Measurements from ENCODE around the gene PAX6. TPM values are rescaled to one million over a fixed set of nuclear protein-coding genes. Genes with fewer than 3 reads are reported as not detected.

Gene PAX6
- total RNA-seq, 1 experiment from 2014 or later: 0.49 TPM

- BruUV-seq (replicated peaks): no TSS peak
- ChIA-PET CTCF (no interaction called here), POLR2A (no interaction called here)
- in situ Hi-C loops (cut with HindIII; ENCODE audit: low pct_unique_long_range_greater_than_20kb, low sequenced_read_pairs) (no loop called here), intact Hi-C loops (cut with micrococcal nuclease; ENCODE audit: unreplicated experiment) (no loop called here)
- H3K4me3 ChIP-seq (ENCODE audit: low read depth in 2 of 2, low read length in 2 of 2): no peak overlapping the region
- peaks cover 14% of the 10 kb centered on the region for H3K27me3 ChIP-seq (ENCODE audit: control insufficient read depth, insufficient read depth, low read length)
- H3K27ac ChIP-seq (ENCODE audit: low read length): no peak overlapping the region
- no peak for TF ChIP-seq TCF7L2 (IDR thresholded peaks at IDR 0.05; ENCODE audit: low read depth, low read length)
- no peak for TF ChIP-seq POLR2AphosphoS5 (IDR thresholded peaks at IDR 0.05; ENCODE audit: low read depth, low read length)
- TF ChIP-seq, protein P1, sequence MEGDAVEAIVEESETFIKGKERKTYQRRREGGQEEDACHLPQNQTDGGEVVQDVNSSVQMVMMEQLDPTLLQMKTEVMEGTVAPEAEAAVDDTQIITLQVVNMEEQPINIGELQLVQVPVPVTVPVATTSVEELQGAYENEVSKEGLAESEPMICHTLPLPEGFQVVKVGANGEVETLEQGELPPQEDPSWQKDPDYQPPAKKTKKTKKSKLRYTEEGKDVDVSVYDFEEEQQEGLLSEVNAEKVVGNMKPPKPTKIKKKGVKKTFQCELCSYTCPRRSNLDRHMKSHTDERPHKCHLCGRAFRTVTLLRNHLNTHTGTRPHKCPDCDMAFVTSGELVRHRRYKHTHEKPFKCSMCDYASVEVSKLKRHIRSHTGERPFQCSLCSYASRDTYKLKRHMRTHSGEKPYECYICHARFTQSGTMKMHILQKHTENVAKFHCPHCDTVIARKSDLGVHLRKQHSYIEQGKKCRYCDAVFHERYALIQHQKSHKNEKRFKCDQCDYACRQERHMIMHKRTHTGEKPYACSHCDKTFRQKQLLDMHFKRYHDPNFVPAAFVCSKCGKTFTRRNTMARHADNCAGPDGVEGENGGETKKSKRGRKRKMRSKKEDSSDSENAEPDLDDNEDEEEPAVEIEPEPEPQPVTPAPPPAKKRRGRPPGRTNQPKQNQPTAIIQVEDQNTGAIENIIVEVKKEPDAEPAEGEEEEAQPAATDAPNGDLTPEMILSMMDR (IDR thresholded peaks at IDR 0.05): no peak
- TF ChIP-seq, protein P2, sequence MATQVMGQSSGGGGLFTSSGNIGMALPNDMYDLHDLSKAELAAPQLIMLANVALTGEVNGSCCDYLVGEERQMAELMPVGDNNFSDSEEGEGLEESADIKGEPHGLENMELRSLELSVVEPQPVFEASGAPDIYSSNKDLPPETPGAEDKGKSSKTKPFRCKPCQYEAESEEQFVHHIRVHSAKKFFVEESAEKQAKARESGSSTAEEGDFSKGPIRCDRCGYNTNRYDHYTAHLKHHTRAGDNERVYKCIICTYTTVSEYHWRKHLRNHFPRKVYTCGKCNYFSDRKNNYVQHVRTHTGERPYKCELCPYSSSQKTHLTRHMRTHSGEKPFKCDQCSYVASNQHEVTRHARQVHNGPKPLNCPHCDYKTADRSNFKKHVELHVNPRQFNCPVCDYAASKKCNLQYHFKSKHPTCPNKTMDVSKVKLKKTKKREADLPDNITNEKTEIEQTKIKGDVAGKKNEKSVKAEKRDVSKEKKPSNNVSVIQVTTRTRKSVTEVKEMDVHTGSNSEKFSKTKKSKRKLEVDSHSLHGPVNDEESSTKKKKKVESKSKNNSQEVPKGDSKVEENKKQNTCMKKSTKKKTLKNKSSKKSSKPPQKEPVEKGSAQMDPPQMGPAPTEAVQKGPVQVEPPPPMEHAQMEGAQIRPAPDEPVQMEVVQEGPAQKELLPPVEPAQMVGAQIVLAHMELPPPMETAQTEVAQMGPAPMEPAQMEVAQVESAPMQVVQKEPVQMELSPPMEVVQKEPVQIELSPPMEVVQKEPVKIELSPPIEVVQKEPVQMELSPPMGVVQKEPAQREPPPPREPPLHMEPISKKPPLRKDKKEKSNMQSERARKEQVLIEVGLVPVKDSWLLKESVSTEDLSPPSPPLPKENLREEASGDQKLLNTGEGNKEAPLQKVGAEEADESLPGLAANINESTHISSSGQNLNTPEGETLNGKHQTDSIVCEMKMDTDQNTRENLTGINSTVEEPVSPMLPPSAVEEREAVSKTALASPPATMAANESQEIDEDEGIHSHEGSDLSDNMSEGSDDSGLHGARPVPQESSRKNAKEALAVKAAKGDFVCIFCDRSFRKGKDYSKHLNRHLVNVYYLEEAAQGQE (IDR thresholded peaks at IDR 0.05; ENCODE audit: insufficient read depth in 1 of 2, low read depth in 2 of 2, low read length in 1 of 2): no peak
- TF ChIP-seq SIN3A (IDR thresholded peaks at IDR 0.05; ENCODE audit: borderline replicate concordance, insufficient read depth, low read depth, low read length): no peak
- no peak for ATAC-seq
- H3K4me1 ChIP-seq (ENCODE audit: control insufficient read depth, insufficient read depth, low read length): no peaks in the 10 kb centered on the region
- no peak for DNase-seq (ENCODE audit: low read depth, low spot score)
- no peaks in the 10 kb centered on the region for H3K36me3 ChIP-seq (ENCODE audit: control insufficient read depth, insufficient read depth, low read length)
- H3K9me3 ChIP-seq (ENCODE audit: control insufficient read depth, insufficient read depth, low read depth, low read length): no peaks in the 10 kb centered on the region
These were observed 10.5 kb downstream of the PAX6 start for GRCh38 chr11:31800398-31801265.

DNA sequence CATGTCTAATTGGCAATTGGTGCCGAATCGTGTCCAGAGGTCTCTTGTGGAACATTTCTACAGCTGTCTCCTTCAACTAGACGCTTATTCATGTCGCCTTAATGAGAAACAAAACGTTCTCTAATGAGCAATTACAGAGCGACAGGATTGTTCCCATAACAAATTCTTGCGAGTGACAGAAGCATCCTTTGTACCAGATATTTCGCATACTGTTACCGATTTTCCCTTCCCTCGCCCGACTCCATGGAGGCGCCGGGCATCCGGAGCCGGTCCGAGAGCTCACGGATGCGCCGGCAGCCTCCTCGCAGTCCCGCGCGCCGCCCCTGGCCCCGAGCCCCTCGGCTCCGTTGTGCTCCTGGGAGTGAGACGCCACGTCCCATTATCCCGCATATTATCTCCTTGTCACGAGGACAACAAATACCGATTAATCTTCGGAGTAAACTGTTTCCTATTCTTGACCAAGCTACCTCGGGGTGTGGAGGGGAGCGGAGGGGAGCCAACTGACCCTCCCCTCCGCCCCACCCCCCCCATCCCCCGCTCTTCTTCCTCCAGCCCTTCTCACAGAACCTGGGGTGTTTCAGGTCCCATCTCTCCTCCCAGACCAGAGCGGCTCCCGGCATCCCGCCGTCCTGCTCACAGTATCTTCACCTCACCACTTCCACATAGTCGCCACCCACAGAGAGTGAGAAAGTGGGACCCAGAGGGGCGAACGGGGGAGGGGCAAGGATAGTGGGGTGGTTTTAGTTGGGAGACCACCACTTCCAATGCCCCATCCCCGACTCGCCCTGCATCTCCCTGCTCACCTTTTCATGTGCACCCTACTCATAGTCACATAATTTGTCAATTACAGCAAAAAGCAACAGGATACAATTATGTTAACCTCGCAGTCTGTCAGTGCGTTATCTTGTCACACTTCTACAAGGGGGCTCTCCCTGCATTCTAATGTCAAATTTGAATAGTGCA, 11.4 kb downstream of the PAX6 start:
- POLR2A ChIA-PET: no interaction called here
- no TSS peak for BruUV-seq (replicated peaks)
- no peaks in the 10 kb centered on the region for H3K9me3 ChIP-seq (ENCODE audit: control insufficient read depth, insufficient read depth, low read depth, low read length)
- CTCF ChIA-PET: no interaction called here
- TF ChIP-seq POLR2AphosphoS5 (IDR thresholded peaks at IDR 0.05; ENCODE audit: low read depth, low read length): no peak
- TF ChIP-seq, protein P2 (IDR thresholded peaks at IDR 0.05; ENCODE audit: insufficient read depth in 1 of 2, low read depth in 2 of 2, low read length in 1 of 2): no peak
- no peak for TF ChIP-seq SIN3A (IDR thresholded peaks at IDR 0.05; ENCODE audit: borderline replicate concordance, insufficient read depth, low read depth, low read length)
- TF ChIP-seq, protein P1 (IDR thresholded peaks at IDR 0.05): no peak
- no peak for TF ChIP-seq TCF7L2 (IDR thresholded peaks at IDR 0.05; ENCODE audit: low read depth, low read length)
- no peaks in the 10 kb centered on the region for H3K36me3 ChIP-seq (ENCODE audit: control insufficient read depth, insufficient read depth, low read length)
- no peak overlapping the region for H3K27ac ChIP-seq (ENCODE audit: low read length)
- intact Hi-C loops (cut with micrococcal nuclease; ENCODE audit: unreplicated experiment) (no loop called here), in situ Hi-C loops (cut with HindIII; ENCODE audit: low pct_unique_long_range_greater_than_20kb, low sequenced_read_pairs) (no loop called here)
- no peaks in the 10 kb centered on the region for H3K4me1 ChIP-seq (ENCODE audit: control insufficient read depth, insufficient read depth, low read length)
- DNase-seq (ENCODE audit: low read depth, low spot score) (no peak), ATAC-seq (no peak)
- peak overlapping the region in 1 of 2 experiments; percentile 18; a peak in 1 of 4 replicates for H3K4me3 ChIP-seq (ENCODE audit: low read depth in 2 of 2, low read length in 2 of 2)
- H3K27me3 ChIP-seq (ENCODE audit: control insufficient read depth, insufficient read depth, low read length): peaks cover 14% of the 10 kb centered on the region
